ENCODE results near the gene CCDC184.
"Not testable (repeated sequence)": the region's sequence is repeated elsewhere in the genome, so short reads cannot be mapped to it uniquely, and the experiment has no call there.

The CCDC184 gene

GRCh38 chr12:48201516-48201915 lies 18.1 kb downstream of the CCDC184 start:
- H3K4me3 ChIP-seq (ENCODE audit: low read depth, low read length) = no peak overlapping the region
- TF ChIP-seq, protein P1, sequence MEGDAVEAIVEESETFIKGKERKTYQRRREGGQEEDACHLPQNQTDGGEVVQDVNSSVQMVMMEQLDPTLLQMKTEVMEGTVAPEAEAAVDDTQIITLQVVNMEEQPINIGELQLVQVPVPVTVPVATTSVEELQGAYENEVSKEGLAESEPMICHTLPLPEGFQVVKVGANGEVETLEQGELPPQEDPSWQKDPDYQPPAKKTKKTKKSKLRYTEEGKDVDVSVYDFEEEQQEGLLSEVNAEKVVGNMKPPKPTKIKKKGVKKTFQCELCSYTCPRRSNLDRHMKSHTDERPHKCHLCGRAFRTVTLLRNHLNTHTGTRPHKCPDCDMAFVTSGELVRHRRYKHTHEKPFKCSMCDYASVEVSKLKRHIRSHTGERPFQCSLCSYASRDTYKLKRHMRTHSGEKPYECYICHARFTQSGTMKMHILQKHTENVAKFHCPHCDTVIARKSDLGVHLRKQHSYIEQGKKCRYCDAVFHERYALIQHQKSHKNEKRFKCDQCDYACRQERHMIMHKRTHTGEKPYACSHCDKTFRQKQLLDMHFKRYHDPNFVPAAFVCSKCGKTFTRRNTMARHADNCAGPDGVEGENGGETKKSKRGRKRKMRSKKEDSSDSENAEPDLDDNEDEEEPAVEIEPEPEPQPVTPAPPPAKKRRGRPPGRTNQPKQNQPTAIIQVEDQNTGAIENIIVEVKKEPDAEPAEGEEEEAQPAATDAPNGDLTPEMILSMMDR (conservative IDR thresholded peaks at IDR 0.05; ENCODE audit: low read depth, low read length) = no peak

GRCh38 chr12:48202766-48203165 lies 19.3 kb downstream of the CCDC184 start:
- TF ChIP-seq, protein P1 (conservative IDR thresholded peaks at IDR 0.05; ENCODE audit: low read depth, low read length) = no peak
- H3K4me3 ChIP-seq (ENCODE audit: low read depth, low read length) = no peak overlapping the region
- DNase-seq (ENCODE audit: low read depth) = no peak

More at GRCh38 chr12:48201516-48201915, 18.1 kb downstream of the CCDC184 start:
- no peak for DNase-seq (ENCODE audit: low read depth)

- no peak within 1 kb of the TSS for H3K4me3 ChIP-seq (ENCODE audit: low read depth, low read length)
- TF ChIP-seq, protein P1 (conservative IDR thresholded peaks at IDR 0.05; ENCODE audit: low read depth, low read length) = no peak
- DNase-seq (ENCODE audit: low read depth) = no peak
Observed at GRCh38 chr12:48203192-48203591, 19.7 kb downstream of the CCDC184 start, which contains the start of gene OR10AD1. Gene OR10AD1 (minus strand): TSS chr12:48203292. CDS start chr12:48203292, 0 bp downstream.

DNA sequence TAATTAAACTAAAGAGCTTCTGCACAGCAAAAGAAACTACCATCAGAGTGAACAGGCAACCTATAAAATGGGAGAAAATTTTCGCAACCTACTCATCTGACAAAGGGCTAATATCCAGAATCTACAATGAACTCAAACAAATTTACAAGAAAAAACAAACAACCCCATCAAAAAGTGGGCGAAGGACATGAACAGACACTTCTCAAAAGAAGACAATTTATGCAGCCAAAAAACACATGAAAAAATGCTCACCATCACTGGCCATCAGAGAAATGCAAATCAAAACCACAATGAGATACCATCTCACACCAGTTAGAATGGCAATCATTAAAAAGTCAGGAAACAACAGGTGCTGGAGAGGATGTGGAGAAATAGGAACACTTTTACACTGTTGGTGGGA lies 26.1 kb downstream of the CCDC184 start:
- H3K4me3 ChIP-seq (ENCODE audit: low read depth, low read length); DNase-seq (ENCODE audit: low read depth): not testable (repeated sequence)

DNA sequence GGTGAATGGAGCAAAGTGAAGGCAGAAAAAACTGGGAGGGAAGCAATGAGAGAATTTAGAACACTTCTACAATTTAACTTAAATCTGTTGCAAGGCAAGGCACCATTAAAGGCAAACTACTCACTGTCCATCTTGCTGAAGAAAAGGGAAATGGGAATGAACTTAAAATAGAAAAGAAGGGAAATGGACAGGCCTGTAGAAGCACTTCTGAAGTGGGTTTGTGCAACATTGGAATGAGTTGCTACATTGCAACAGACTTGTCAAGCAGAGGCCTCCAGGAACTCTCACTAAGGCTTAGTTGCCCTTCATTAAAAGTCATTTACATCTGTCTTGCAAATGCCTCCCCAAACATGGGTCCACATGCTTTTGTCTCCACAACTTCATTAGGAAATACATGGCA lies 33.3 kb downstream of the CCDC184 start:
- H3K4me3 ChIP-seq (ENCODE audit: low read depth, low read length) = no peak overlapping the region
- TF ChIP-seq, protein P1 (conservative IDR thresholded peaks at IDR 0.05; ENCODE audit: low read depth, low read length) = no peak
- no peak for DNase-seq (ENCODE audit: low read depth)

- TF ChIP-seq, protein P1 (conservative IDR thresholded peaks at IDR 0.05; ENCODE audit: low read depth, low read length) = no peak
- DNase-seq (ENCODE audit: low read depth) = no peak
Observed at GRCh38 chr12:48219631-48220030, 36.2 kb downstream of the CCDC184 start.

GRCh38 chr12:48220701-48221100 lies 37.3 kb downstream of the CCDC184 start:
- H3K4me3 ChIP-seq (ENCODE audit: low read depth, low read length) = no peak overlapping the region
- no peak for DNase-seq (ENCODE audit: low read depth)
- TF ChIP-seq, protein P1 (conservative IDR thresholded peaks at IDR 0.05; ENCODE audit: low read depth, low read length) = no peak

More at GRCh38 chr12:48219631-48220030, 36.2 kb downstream of the CCDC184 start:
- H3K4me3 ChIP-seq (ENCODE audit: low read depth, low read length) = no peak overlapping the region
